GM19467 (cell line): ENCODE results near the gene RNF26.

ENCODE experiments used
- ATAC-seq: cut with Tn5 transposase; IDR thresholded peaks from one replicate; pipeline ENCODE4 v1.9.1; 2021; ENCODE audit warnings: mild to moderate bottlenecking, moderate library complexity; ENCODE audit not compliant: unreplicated experiment

The RNF26 gene

GRCh38 chr11:119315131-119316015 lies 19.0 kb upstream of the RNF26 start:
- ATAC-seq, result no peak

- no peak for ATAC-seq
Measured at GRCh38 chr11:119316016-119316728, 18.2 kb upstream of the RNF26 start.

GRCh38 chr11:119316729-119317591 lies 17.4 kb upstream of the RNF26 start, which contains the start of gene MCAM:
Gene MCAM, minus strand, starts transcription at chr11:119317130. Its CDS starts 29 bp downstream, at chr11:119317101.
- no peak for ATAC-seq

- no peak for ATAC-seq
Measured at GRCh38 chr11:119317592-119318239, 16.6 kb upstream of the RNF26 start.

GRCh38 chr11:119318240-119319135 lies 15.8 kb upstream of the RNF26 start:
- ATAC-seq, result no peak

GRCh38 chr11:119319136-119319699 lies 15.1 kb upstream of the RNF26 start:
- ATAC-seq, result no peak

GRCh38 chr11:119319700-119320239 lies 14.6 kb upstream of the RNF26 start:
- ATAC-seq, result no peak

GRCh38 chr11:119320240-119320775 lies 14.0 kb upstream of the RNF26 start:
- no peak for ATAC-seq

- no peak for ATAC-seq
Measured at GRCh38 chr11:119320776-119321524, 13.4 kb upstream of the RNF26 start.

- no peak for ATAC-seq
Measured at GRCh38 chr11:119322360-119322739, 12.0 kb upstream of the RNF26 start.

- ATAC-seq, result no peak
Measured at GRCh38 chr11:119322921-119323531, 11.3 kb upstream of the RNF26 start.

GRCh38 chr11:119323532-119324033 lies 10.7 kb upstream of the RNF26 start:
- no peak for ATAC-seq

GRCh38 chr11:119324189-119324588 lies 10.1 kb upstream of the RNF26 start:
- ATAC-seq, result no peak

- ATAC-seq, result no peak
Measured at GRCh38 chr11:119329320-119329719, 5.0 kb upstream of the RNF26 start.

- no peak for ATAC-seq
Measured at GRCh38 chr11:119330237-119330636, 4.1 kb upstream of the RNF26 start.

GRCh38 chr11:119332111-119332765 lies 2.1 kb upstream of the RNF26 start:
- no peak for ATAC-seq
